Naive thymus-derived CD4-positive, alpha-beta T cell (primary cell): Measurements from ENCODE around the gene WWP2. TPM values are rescaled to one million over a fixed set of nuclear protein-coding genes. Genes with fewer than 3 reads are reported as not detected.
"Not testable (repeated sequence)": the region's sequence is repeated elsewhere in the genome, so short reads cannot be mapped to it uniquely, and the experiment has no call there.

Experiments used
- ATAC-seq: fragments of 150-1000 bp; cut with Tn5 transposase; 2 replicates; pipeline ENCODE4 v1.10.0; 2021; ENCODE audit warnings: mild to moderate bottlenecking, moderate library complexity
- CTCF ChIA-PET: fragments of 350-600 bp; sonication (Branson Sonifier 250); formaldehyde crosslinking; loops from one replicate; lab custom pipeline; 2021; ENCODE audit warnings: antibody characterized with exemption; lab: Charles Lee
- POLR2A ChIA-PET: fragments of 350-600 bp; sonication (Branson Sonifier 250); formaldehyde crosslinking; loops from one replicate; lab custom pipeline; 2021; ENCODE audit warnings: antibody characterized with exemption, inconsistent platforms; lab: Charles Lee
- DNase-seq, 9 donors: peaks; one replicate each; pipeline versions ENCODE4 v3.0.0 to v3.0.0-alpha.2; 2020 to 2022; ENCODE audit warnings: mixed read lengths in 1 of 9
- H3K27ac ChIP-seq: one replicate; pipeline ENCODE4 v1.7.0; 2013; ENCODE audit warnings: mild to moderate bottlenecking, low read depth, low read length, moderate library complexity
- H3K27me3 ChIP-seq, 2 donors: one replicate each; pipeline ENCODE4 v1.7.0; 2013; ENCODE audit warnings: low read length in 2 of 2, mild to moderate bottlenecking in 2 of 2, moderate library complexity in 2 of 2; ENCODE audit not compliant: control insufficient read depth in 2 of 2, insufficient read depth in 2 of 2
- H3K36me3 ChIP-seq, 3 experiments: 1 replicate in 2 of 3; 2 replicates in 1 of 3; pipeline ENCODE4 v1.7.0; 2013; ENCODE audit warnings: low read length in 3 of 3, mild to moderate bottlenecking in 3 of 3, moderate library complexity in 1 of 3; ENCODE audit not compliant: insufficient read depth in 3 of 3, control insufficient read depth in 2 of 3
- H3K4me1 ChIP-seq, 2 donors: one replicate each; pipeline ENCODE4 v1.7.0; 2013; ENCODE audit warnings: low read length in 2 of 2, mild to moderate bottlenecking in 2 of 2, moderate library complexity in 1 of 2; ENCODE audit not compliant: control insufficient read depth in 2 of 2, insufficient read depth in 2 of 2
- H3K4me3 ChIP-seq: 2 replicates; pipeline ENCODE4 v1.7.0; 2013; ENCODE audit warnings: mild to moderate bottlenecking, low read length
- H3K9me3 ChIP-seq, 3 experiments: 1 replicate in 2 of 3; 2 replicates in 1 of 3; pipeline ENCODE4 v1.7.0; 2013; ENCODE audit warnings: low read length in 3 of 3; ENCODE audit not compliant: control insufficient read depth in 2 of 3
- H3K27ac Mint-ChIP-seq, 9 donors: one replicate each; pipeline ENCODE4 v1.8.0; 2020 to 2022; ENCODE audit warnings: mixed read lengths in 9 of 9, mild to moderate bottlenecking in 8 of 9, moderate library complexity in 5 of 9, inconsistent platforms in 2 of 9
- H3K27me3 Mint-ChIP-seq, 5 donors: one replicate each; pipeline ENCODE4 v1.8.0; 2021 to 2022; ENCODE audit warnings: mixed read lengths in 5 of 5, mild to moderate bottlenecking in 1 of 5
- H3K36me3 Mint-ChIP-seq, 5 donors: one replicate each; pipeline ENCODE4 v1.8.0; 2020 to 2022; ENCODE audit warnings: mixed read lengths in 5 of 5, mild to moderate bottlenecking in 3 of 5, inconsistent platforms in 1 of 5
- H3K4me1 Mint-ChIP-seq, 7 donors: one replicate each; pipeline ENCODE4 v1.8.0; 2020 to 2022; ENCODE audit warnings: mixed read lengths in 7 of 7, mild to moderate bottlenecking in 3 of 7, inconsistent platforms in 1 of 7
- H3K4me3 Mint-ChIP-seq, 10 donors: one replicate each; pipeline ENCODE4 v1.8.0; 2020 to 2022; ENCODE audit warnings: mild to moderate bottlenecking in 10 of 10, mixed read lengths in 10 of 10, moderate library complexity in 6 of 10, inconsistent platforms in 2 of 10
- H3K9me3 Mint-ChIP-seq, 11 donors: one replicate each; pipeline ENCODE4 v1.8.0; 2020 to 2022; ENCODE audit warnings: mixed read lengths in 11 of 11, mild to moderate bottlenecking in 4 of 11, inconsistent platforms in 1 of 11, moderate library complexity in 1 of 11
- intact Hi-C, 2 donors: fragments of 100-400 bp; cut with micrococcal nuclease; formaldehyde crosslinking; loops; one replicate each; pipeline ENCODE4 v1.15.1; 2023
- polyA plus RNA-seq, 2 donors: library from polyadenylated mRNA; unstranded; fragments of 300-500 nt; fragmentation: Illumina TruSeq; gene quantifications; one replicate each; pipeline ENCODE4 v1.2.3, GENCODE V29; 2021
- total RNA-seq, 6 experiments: library from RNA in 5 of 6; stranded (reverse) in 5 of 6; gene quantifications; 1 replicate in 5 of 6; 2 replicates in 1 of 6; pipeline ENCODE4 v1.2.3 and lab custom pipeline; 2021 to 2026

WWP2 gene
- total and polyA plus RNA-seq, 7 experiments from 2014 or later = 29.2 to 81.3 (median 64.7) TPM

DNA sequence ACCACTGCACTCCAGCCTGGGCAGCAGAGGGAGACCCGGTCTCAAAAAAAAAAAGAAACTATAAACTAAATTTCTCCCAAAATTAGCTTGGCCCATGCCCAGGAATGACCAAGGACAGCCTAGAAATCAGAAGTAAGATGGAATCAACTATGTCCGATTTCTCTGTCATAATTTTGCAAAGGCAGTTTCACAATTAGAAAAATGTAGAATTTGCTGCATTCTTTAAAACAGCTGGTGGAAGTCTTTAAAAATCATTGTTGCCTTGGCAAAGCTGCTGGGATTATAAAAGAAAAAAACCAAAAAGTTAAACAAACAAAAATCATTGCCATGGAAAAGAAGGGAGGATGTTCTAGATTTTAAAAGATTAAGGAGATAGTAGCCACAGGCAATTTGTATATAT, 32.4 kb downstream of the WWP2 start:
- POLR2A ChIA-PET = no interaction called here
- peaks cover 0 to 10% (median 0%) of the 10 kb centered on the region in 7 donors for H3K4me1 Mint-ChIP-seq
- Histone ChIP-seq H3K27ac (no peak overlapping the region), H3K27me3 (no peaks in the 10 kb centered on the region), H3K9me3 (no peaks in the 10 kb centered on the region), H3K36me3 (peaks cover under 1 to 29% (median 4%) of the 10 kb centered on the region in 3 experiments), H3K4me1 (no peaks in the 10 kb centered on the region), H3K4me3 (no peak overlapping the region)
- no peak for ATAC-seq
- CTCF ChIA-PET = interaction anchor here (0.7 kb wide), 1 partner anchor 85 kb away, joined by 3 read pairs; no protein-coding TSS in a partner anchor
- peak overlapping the region in 1 of 9 donors; percentile 9 for H3K27ac Mint-ChIP-seq
- no peaks in the 10 kb centered on the region for H3K9me3 Mint-ChIP-seq
- H3K4me3 Mint-ChIP-seq = no peak overlapping the region
- H3K27me3 Mint-ChIP-seq = no peaks in the 10 kb centered on the region
- no peak for DNase-seq
- intact Hi-C loops = no loop called here
- H3K36me3 Mint-ChIP-seq = peaks cover under 1 to 21% (median 3%) of the 10 kb centered on the region in 5 donors

DNA sequence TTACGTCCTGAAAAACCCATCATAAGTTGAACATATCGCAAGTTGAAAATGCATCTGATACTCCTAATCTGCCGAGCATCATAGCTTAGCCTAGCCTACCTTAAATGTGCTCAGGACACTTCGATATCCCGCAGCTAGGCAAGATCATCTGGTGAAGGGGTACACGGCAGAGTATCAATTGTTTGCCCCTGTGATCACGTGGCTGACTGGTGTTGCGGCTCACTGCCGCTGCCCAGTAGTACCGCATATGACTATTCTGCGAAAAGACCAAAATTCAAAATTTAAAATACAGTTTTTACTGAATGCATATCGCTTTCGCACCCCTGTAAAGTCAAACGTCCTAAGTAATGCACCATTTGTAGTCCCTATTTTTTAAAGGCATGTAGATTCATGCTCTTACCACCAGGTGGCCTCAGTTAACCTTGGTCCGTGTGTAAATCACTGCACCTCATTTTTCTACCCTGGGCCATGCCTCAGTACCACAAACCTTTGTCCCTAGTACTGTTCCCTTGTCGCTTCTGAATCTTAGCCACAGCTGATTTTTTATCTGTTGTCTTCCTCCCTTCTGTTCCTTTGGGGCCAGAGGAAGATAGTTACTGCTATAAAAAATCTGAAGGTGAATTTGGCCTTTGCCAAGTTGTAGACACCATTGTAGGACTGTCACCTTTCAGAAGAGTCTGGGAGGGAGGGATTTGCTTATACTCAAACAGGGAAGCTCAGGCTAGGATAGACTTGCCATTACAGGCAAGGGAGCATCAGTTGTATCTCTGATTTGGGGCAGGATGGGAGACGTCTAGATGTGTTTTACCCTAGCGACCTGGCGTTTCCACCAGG, 34.4 kb downstream of the WWP2 start:
- ATAC-seq = peak; percentile 83
- Mint-ChIP-seq H3K27me3 (no peaks in the 10 kb centered on the region), H3K4me3 (no peak overlapping the region), H3K27ac (no peak overlapping the region), H3K9me3 (no peaks in the 10 kb centered on the region), H3K4me1 (peaks cover 0 to 10% (median 0%) of the 10 kb centered on the region in 7 donors), H3K36me3 (peaks cover 3 to 24% (median 7%) of the 10 kb centered on the region in 5 donors)
- Histone ChIP-seq H3K27me3 (no peaks in the 10 kb centered on the region), H3K36me3 (peaks cover 4 to 37% (median 8%) of the 10 kb centered on the region in 3 experiments), H3K27ac (no peak overlapping the region), H3K4me3 (no peak overlapping the region), H3K9me3 (no peaks in the 10 kb centered on the region), H3K4me1 (no peaks in the 10 kb centered on the region)
- intact Hi-C loops = loop anchor here (1.0 kb wide), 1 partner anchor 134 kb away; no protein-coding TSS in a partner anchor
- ChIA-PET POLR2A (interaction anchor here (0.6 kb wide), 1 partner anchor 233 kb away, joined by 3 read pairs; no protein-coding TSS in a partner anchor), CTCF (interaction anchor here (0.6 to 2.3 kb wide), 4 partner anchors 10 to 134 kb away, joined by 3 to 6 read pairs (median 4); no protein-coding TSS in a partner anchor)
- DNase-seq = peak in 6 of 9 donors; percentile 16 to 40 (median 32)

DNA sequence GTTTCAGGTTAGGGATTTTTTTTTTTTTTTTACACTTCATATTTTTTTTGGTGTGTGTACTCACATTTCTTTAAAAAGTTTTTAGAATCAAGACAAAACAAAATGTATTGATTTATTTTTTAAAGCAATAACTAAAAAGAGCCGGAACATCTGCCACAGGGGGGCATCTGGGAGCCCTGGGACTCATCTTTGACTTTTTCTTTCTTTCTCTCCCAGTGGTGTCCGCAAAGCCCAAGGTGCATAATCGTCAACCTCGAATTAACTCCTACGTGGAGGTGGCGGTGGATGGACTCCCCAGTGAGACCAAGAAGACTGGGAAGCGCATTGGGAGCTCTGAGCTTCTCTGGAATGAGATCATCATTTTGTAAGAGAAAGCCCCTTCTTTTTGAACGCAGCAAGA, 36.3 kb downstream of the WWP2 start:
- Mint-ChIP-seq H3K4me3 (no peak overlapping the region), H3K4me1 (peaks cover 0 to 10% (median 0%) of the 10 kb centered on the region in 7 donors), H3K27me3 (no peaks in the 10 kb centered on the region), H3K9me3 (no peaks in the 10 kb centered on the region), H3K36me3 (peaks cover 3 to 33% (median 7%) of the 10 kb centered on the region in 5 donors), H3K27ac (no peak overlapping the region)
- Histone ChIP-seq H3K27me3 (no peaks in the 10 kb centered on the region), H3K9me3 (no peaks in the 10 kb centered on the region), H3K36me3 (peaks cover 4 to 38% (median 8%) of the 10 kb centered on the region in 3 experiments), H3K4me1 (no peaks in the 10 kb centered on the region), H3K27ac (no peak overlapping the region), H3K4me3 (no peak overlapping the region)
- intact Hi-C loops = no loop called here
- ChIA-PET POLR2A (no interaction called here), CTCF (interaction anchor here (1.0 kb wide), 1 partner anchor 16 kb away, joined by 4 read pairs; no protein-coding TSS in a partner anchor)
- no peak for DNase-seq
- ATAC-seq = no peak

DNA sequence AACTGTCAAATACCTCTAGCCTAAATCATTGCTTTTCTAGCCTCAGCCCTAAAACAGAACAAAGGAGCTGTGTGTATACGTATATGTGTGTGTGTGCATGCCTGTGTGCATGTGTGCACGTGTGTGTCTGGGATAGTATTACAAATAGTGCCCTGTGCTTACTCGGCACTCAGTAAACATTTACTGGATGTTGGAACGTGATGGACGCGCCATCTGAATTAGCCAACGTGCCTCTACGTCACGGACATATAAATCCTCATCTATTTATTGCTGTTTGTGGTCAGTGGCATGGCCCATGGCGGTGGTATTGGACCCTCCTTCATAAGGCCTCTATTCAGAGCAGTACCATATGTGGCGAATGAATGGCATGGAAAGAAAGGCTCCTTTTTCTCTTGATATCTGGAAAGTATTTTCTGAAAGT, 37.5 kb downstream of the WWP2 start:
- no peaks in the 10 kb centered on the region for H3K9me3 Mint-ChIP-seq
- intact Hi-C loops = no loop called here
- H3K27ac Mint-ChIP-seq = peak overlapping the region in 1 of 9 donors; percentile 9
- no peak for DNase-seq
- no peak overlapping the region for H3K4me3 Mint-ChIP-seq
- Histone ChIP-seq H3K36me3 (peaks cover 4 to 38% (median 8%) of the 10 kb centered on the region in 3 experiments), H3K27ac (no peak overlapping the region), H3K27me3 (no peaks in the 10 kb centered on the region), H3K4me1 (no peaks in the 10 kb centered on the region), H3K9me3 (no peaks in the 10 kb centered on the region), H3K4me3 (no peak overlapping the region)
- no peaks in the 10 kb centered on the region for H3K27me3 Mint-ChIP-seq
- no peak for ATAC-seq
- CTCF ChIA-PET = no interaction called here
- H3K36me3 Mint-ChIP-seq = peaks cover 3 to 42% (median 8%) of the 10 kb centered on the region in 5 donors
- POLR2A ChIA-PET = interaction anchor here (0.5 kb wide), 1 partner anchor 506 kb away, joined by 3 read pairs; no protein-coding TSS in a partner anchor
- H3K4me1 Mint-ChIP-seq = peaks cover 0 to 8% (median 0%) of the 10 kb centered on the region in 7 donors

DNA sequence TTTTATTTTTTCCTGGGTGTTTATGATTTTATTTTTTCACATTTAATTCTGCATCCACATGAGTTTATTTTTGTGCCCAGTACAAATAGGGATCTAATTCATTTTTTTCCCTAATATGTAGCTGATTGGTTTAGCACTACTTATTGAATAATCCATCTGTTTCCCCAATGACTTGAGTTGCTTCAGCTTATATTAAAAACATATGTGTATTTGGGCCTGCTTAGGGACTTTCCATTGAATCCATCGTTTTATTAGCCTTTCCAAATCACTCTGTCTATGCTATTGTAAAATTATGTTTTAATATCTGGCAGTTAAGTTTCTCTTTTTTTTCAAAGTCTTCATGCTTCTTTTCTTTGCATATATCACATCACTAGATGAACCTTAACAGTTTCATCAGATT, 42.2 kb downstream of the WWP2 start:
- Histone ChIP-seq H3K9me3 (no peaks in the 10 kb centered on the region), H3K4me1 (no peaks in the 10 kb centered on the region), H3K4me3 (no peak overlapping the region), H3K36me3 (peaks cover 4 to 35% (median 9%) of the 10 kb centered on the region in 3 experiments), H3K27me3 (no peaks in the 10 kb centered on the region), H3K27ac (no peak overlapping the region)
- Mint-ChIP-seq H3K4me1 (peaks cover 0 to 1% (median 0%) of the 10 kb centered on the region in 7 donors), H3K36me3 (peaks cover 0 to 42% (median 18%) of the 10 kb centered on the region in 5 donors), H3K27ac (peak overlapping the region in 3 of 9 donors; percentile 14 to 65 (median 64)), H3K9me3 (no peaks in the 10 kb centered on the region), H3K27me3 (no peaks in the 10 kb centered on the region), H3K4me3 (no peak overlapping the region)
- DNase-seq (no peak), ATAC-seq (no peak)
- POLR2A ChIA-PET = no interaction called here
- CTCF ChIA-PET = interaction anchor here (0.6 kb wide), 2 partner anchors 10 to 1979 kb away, joined by 3 read pairs; no protein-coding TSS in a partner anchor
- intact Hi-C loops = no loop called here

DNA sequence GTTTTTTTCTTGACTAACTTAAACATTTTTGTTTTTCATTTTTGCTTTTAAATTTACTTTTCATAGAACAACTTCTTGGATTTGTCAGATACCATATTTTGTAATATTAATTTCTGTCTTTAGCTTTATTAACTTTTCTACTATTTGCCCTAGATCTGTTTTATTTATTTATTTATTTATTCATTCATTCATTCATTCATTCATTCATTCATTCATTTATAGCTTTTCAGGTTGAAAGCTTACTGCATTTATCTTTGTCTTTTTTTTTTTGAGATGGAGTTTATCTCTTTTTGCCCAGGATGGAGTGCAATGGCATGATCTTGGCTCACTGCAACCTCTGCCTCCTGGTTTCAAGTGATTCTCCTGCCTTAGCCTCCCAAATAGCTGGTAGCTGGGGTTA, 44.6 kb downstream of the WWP2 start:
- ATAC-seq, H3K4me3 Mint-ChIP-seq, H3K4me3 ChIP-seq, H3K9me3 ChIP-seq, H3K9me3 Mint-ChIP-seq, H3K27me3 Mint-ChIP-seq, H3K4me1 Mint-ChIP-seq, intact Hi-C loops, H3K27me3 ChIP-seq, H3K27ac ChIP-seq, DNase-seq, H3K27ac Mint-ChIP-seq, H3K4me1 ChIP-seq: not testable (repeated sequence)
- ChIA-PET POLR2A (interaction anchor here (0.7 kb wide), 1 partner anchor 285 kb away, joined by 4 read pairs; no protein-coding TSS in a partner anchor), CTCF (interaction anchor here (1.0 kb wide), 1 partner anchor 10 kb away, joined by 4 read pairs; no protein-coding TSS in a partner anchor)
- H3K36me3 ChIP-seq = peaks cover 0 to 30% (median 7%) of the 10 kb centered on the region in 3 experiments
- H3K36me3 Mint-ChIP-seq = peaks cover 0 to 41% (median 15%) of the 10 kb centered on the region in 5 donors
